Activated CD4-positive, CD25-positive, alpha-beta regulatory T cell treated with anti-CD3 and anti-CD28 coated beads, Interleukin-2, amount 50 U/mL, for 16 hours (primary cell): Measurements from ENCODE around the gene MMP11.

Experiments
- DNase-seq: peaks from one replicate; pipeline ENCODE4 v3.0.0-alpha.2; 2020; ENCODE audit warnings: low read depth, low spot score

MMP11 gene

DNA sequence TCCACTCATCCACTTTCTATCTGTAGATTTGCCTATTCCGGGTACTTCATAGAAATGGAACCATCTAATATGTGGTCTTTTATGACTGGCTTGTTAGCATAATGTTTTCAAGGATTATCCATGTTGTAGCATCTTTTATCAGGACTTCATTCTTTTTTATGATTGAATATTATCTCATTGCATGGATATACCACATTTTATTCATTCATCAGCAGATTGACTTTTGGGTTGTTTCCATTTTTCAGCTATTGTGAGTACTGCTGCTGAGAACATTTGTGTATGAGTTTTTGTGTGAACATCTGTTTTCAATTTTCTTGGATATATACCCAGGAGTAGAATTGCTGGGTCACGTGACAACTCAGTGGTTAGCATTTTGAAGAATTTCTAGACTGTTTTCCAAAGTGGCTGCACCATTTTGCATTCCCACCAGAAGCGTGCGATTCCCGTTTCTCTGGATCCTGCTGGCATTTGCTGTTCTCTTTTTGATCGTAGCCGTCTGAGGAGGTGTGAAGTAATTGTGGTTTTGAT lies 57.3 kb downstream of the MMP11 start:
- no peak for DNase-seq

DNA sequence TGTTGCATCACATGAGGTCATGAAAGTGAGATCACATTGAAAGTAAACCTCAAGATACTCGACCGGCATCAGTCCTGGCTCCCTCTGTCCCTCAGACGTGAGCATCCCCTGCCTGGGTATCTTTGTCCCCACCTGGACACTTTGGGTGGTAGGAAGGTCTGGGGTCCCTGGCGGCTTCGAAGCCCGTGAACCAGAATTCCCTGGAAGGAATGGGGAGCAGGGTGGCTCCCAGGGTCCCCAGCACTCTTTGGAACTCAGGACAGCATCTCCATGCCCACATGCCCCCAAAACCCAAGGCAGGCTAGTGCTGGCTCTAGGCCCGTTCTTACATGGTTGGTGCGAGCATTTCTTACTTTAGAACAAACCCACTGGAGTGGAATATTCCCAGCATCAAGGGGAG lies 58.6 kb downstream of the MMP11 start:
- no peak for DNase-seq

DNA sequence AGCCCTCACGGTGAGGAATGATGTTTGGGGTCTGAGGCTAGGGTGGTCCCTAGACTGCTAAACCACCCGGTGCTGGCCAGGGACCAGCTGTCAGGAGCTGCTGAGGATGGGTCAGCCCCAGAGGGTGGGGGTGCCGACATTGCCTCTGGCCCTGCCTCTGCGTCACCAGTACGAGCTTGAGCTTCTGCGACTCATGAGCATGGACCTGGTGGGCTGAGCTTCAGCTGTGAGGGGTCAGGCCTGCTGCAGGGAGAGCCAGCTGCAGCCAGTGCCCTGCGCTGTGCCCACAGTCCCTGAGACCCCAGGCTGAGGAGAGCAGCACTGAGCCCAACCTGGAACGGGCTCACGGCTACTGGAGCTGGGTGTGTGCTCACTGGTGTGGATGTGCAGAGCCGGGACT lies 59.1 kb downstream of the MMP11 start:
- DNase-seq: no peak

DNA sequence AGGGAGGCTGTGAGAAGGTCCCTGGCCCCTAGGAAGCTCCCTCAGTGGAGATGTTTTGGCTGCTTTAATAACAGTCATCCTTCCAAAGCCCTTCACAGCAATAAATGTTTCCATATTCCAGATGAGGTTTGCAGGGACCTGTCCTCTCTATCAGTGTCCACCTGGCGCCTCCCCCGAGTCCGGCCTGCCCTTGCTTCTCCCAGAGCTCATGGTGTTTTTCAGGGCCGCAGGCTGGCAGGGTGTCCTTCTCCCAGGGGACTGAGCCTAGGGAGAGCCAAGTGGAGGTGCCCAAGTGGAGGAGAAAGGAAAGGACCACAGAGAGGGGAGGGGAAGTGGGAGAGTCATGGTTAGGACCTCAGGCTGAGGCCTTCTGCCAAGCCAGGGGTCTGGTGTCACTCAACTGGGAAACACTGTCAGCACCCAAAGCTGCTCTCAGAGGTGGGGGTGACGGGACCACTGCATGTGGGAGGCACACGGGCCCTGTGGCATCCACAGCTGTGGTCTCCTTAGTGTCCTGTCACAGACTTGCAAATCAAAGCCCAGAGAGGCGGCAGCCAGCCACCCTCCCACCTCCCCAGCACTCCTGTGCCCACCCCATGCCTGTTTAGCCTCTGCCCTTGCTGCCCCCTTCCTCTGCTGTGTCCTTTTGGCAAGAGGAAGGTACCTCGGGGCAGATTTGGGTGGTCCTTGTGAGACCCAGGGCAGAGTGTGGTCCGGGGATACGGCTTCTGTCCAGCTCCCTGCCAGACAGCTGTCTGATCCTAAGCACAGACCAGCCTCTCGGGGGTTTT lies 59.8 kb downstream of the MMP11 start:
- DNase-seq: no peak

DNA sequence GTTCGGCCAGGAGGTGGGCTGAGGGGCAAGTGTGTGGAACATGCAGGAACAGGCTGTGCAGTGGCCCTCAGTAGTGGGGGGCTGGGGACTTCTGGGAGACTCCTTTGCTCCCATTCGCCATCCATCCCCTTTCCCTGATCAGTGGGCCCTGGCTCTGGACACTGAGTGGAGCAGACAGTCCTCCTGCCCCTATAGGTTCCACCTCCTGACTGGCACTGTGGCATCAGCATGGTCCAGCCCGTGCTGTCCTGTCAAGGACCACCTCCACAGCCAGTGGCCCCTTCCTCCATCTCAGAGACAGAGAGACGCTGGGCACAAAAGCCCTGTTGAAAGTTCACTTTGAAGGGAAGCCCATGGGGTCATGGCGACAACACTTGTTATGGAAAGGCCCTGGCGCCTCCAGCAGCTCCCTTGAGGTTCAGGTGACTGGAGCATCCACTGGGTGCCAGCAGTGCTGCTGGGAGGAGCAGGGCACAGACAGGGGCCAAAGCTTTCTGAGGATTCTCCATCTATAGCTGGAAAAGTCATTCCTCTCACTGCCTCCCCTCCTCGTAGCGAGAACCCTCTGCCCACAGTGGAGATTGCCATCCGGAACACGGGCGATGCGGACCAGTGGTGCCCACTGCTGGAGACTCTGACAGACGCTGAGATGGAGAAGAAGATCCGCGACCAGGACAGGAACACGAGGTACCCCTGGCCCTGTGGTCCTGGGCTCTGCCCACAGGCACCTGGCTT lies 60.5 kb downstream of the MMP11 start:
- DNase-seq: no peak
